HG03066 (cell line): ENCODE data around the gene PACRG.
"Not testable (repeated sequence)": the region's sequence is repeated elsewhere in the genome, so short reads cannot be mapped to it uniquely, and the experiment has no call there.

ENCODE experiments used
- ATAC-seq: cut with Tn5 transposase; IDR thresholded peaks from one replicate; pipeline ENCODE4 v1.9.1; 2021; ENCODE audit warnings: low read depth; ENCODE audit not compliant: unreplicated experiment

PACRG gene

DNA sequence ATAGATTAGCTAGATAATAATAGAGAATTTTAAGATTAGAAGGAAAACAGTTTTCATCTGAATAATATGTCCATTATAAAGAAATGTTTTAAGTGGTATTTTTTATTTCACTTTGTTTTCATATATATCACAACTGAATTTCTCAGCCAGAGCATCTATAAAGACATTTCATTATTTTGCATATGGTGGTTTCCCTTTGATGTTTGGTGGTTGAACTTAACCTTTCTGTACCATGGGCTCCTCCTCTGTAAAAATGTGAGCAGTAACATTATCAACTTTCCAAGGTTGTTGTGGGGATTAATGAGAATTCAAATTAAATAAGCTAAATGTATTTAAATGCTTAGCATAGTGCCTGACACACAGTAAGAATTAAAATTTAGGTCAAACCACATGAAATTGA, 567.0 kb downstream of the PACRG start:
- ATAC-seq, result no peak

- ATAC-seq, result no peak
These were observed 569.2 kb downstream of the PACRG start for GRCh38 chr6:163296835-163297519.

- no peak for ATAC-seq
These were observed 570.5 kb downstream of the PACRG start for GRCh38 chr6:163298079-163298830.

GRCh38 chr6:163300838-163301237, 573.1 kb downstream of the PACRG start:
- no peak for ATAC-seq

DNA sequence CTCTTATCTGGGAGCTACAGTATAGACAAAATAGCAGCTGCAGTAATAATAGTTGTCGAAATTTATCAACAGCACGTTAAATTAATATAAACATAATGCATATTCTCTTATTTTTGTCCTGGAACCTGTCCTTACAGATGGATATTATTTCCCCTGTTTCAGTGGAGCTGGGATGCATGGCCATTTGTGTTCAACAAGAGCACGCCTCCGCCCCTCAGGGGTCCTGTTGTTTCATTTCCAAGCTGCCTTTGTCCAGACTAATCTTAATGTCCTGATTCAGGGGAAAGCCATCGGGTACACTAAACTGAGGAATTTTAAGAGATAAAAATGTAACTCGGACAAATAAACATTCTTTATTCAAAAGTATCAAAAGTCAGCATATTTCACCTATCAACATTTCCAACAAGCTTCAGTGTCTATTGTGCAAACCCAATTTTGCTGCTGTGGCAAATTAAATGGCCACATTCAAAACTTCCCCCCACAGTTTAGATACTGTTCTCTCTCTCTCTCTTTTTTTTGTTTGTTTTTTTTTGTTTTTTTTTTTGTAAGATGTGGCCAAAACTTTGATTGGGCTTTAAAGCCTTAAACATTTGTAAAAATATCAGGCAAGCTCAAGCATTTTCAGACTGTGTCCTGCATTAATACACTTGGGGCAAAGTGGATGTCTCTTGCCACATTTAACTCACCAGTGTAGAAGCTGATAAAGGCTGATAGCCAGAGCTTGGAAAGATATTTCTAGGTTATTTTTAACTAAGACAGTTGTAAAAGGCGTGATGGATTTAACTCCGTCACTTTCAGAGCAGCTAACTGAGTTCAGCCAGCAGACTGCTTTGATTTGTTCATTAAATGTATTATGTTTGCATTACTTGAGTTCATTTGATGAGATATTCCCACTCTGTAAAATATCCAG, 574.2 kb downstream of the PACRG start:
- no peak for ATAC-seq

GRCh38 chr6:163302747-163303146, 575.0 kb downstream of the PACRG start:
- ATAC-seq, result no peak

DNA sequence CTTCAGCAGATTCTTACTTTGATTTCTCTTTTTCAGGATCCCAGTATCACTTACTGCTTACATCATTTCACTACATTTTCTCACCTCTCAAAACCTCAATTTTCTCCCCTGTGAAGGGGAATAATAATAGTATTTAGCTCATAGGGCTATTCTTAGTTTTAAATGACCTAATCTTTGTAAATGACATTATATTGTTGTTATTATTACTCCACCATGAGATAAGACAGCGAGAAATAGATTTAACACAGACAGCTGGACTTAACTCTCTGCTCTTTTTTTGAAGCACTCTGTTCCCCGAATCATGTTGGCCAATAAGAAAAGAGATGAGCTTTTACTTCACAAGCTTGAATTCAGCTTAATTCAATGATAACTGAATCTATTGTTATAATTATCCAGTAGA, 578.2 kb downstream of the PACRG start:
- no peak for ATAC-seq

DNA sequence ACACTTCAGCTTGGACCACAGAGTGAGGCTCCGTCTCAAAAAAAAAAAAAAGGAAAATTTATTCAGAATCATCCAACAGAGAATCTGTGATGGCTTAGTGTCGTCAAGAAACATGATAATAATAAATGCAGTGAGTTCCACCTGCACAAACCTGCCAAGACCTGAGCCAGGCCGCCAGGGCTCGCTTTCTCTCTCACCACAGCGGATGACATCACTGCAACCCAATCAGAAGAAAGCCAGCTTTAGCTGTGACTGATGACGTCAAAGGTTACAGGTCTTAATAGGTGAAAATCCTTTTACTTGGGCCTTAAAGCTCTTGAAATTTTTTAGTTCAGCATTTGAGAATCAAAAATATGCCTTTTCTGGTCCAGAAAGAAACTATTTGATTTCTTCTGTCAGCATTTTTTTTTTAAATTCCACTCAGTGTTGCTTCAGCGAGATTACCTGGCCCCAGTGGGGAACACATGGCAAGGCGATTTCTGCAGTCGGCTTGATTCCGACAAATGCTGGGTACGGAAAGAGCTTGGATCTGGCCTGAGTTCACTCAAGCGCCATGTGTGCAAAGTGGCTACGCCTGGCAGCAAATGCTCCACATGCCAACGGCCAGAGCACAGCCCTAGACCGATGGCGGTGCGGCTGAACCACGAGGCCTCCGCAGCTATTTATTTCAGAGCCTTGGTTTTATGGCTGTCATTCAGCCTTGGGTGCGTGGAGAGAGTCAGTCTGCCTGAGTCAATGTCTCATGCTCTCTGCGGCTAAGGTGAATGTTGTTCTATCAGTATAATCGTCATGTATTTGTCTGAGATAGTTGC, 581.1 kb downstream of the PACRG start:
- ATAC-seq, result no peak

GRCh38 chr6:163309491-163310026, 581.8 kb downstream of the PACRG start:
- ATAC-seq, result no peak

DNA sequence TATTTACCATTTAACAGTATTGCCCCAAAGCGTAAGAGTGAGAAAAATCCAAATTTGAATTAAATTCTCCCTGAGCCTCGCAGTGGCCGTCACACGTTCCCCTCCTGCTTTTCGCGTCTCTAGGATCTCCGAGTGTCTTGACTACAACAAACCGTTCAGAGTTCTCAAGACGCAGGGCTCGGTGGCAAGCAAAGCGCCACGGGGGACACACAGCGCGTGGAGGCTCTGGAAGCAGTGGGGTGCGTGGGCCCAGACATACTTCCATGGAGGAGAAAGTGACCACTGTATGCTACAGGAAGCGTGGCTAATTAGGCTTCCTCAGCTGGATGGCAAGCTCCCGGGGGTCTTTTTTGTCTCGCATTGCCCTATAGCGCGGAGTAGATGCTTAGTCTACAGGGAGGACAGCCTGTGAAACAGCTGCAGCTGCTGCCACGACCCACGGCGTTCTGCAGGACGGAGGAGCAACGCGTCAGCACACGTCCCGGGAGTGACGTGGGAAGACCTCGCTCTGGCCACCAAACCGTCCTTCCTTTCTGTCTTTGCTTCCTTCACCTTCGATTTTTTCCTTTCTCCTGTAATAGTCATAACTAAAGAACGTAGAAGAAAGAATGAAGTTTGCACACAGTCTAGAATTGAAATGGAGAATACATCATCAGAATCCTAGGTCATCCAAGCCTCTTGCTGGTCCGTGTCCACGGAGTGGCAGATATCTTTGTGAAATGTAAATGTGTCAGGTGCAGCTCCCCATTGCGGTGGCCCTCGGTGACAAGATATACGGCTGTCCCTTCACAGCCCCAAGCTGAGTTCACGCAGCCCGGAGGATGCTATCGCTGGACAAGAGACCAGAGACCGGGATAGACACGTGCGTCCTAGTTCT, 582.6 kb downstream of the PACRG start:
- no peak for ATAC-seq

GRCh38 chr6:163310973-163311383, 583.2 kb downstream of the PACRG start:
- ATAC-seq, result no peak

DNA sequence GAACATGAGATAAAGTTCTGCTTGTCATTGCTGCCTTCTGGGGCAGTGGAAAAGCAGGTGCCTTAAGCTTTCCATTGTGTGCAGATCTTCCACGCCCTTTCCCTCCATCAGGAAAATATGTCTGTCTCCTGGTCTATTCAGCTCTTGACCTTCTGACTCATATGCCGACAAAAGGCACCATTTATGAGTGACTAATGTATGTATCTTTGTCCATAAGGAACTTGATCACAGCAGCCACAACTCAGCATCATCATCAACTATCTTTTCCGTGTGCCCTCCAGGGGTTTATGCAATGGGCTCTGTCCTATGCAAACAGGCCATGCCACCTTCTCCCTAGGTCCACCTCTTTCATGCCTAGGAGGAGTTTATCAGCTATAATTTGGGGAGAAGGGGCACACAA, 584.1 kb downstream of the PACRG start:
- ATAC-seq, result no peak

DNA sequence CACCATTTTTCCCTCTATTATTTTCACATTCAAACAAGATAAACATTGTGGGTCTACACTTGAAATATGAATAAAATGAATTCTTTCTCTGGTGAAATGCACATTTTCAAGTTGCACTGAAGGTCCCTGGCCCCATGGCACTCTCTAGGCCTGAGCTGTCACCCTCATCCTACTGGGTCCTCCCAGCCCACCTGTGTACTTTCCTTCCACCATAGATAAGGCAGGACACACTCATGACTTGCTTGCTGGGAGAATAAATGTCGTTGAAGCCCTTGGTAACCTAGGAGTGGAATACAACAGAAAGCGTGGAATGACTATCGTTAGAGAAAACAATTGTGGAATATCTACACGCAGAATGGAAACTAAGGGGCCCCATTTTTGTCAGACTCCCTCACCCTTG, 585.8 kb downstream of the PACRG start:
- ATAC-seq, result no peak

DNA sequence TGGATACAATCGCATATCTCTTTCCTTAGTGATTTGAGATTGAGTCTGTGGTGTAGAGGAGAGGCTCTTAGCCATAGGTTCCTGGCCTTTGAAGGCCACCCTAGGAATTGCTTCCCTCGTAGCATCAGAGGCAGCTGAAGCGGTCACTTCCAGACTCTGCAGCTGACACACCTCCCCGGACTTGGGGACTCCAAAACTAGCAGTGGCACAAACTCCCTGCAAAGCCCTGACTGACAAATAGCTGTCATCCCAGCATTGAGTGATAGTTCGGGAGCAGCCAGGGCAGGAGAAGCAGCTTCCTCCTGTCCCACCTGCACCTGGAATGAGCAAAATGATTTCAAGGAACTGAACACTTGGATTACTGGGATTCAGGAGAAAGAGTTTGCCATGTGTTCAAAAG, 586.2 kb downstream of the PACRG start:
- no peak for ATAC-seq

- ATAC-seq, result no peak
These were observed 587.2 kb downstream of the PACRG start for GRCh38 chr6:163314791-163315470.

DNA sequence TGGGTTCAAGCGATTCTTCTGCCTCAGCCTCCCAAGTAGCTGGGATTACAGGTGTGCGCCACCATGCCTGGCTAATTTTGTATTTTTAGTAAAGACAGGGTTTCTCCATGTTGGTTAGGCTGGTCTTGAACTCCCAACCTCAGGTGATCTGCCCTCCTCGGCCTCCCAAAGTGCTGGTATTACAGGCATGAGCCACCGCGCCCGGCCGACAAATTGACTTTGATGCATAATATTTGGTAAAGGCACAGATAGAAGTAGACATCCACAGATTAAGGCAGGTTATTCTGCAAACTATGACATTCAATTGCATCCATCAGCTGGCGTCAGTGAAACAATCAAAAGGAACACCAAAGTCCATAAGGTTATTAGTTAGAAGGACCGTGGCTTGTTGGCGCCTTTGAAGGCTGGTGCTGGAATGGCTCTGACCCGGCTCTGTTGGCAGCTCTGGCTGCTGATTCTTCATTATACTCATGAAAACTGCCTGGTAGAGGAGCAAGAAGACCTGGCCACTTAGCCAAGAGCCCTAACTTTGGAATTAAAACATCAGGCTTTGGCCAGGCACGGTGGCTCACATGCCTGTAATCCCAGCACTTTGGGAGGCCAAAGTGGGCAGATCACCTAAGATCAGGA, 589.2 kb downstream of the PACRG start:
- not testable (repeated sequence) for ATAC-seq

DNA sequence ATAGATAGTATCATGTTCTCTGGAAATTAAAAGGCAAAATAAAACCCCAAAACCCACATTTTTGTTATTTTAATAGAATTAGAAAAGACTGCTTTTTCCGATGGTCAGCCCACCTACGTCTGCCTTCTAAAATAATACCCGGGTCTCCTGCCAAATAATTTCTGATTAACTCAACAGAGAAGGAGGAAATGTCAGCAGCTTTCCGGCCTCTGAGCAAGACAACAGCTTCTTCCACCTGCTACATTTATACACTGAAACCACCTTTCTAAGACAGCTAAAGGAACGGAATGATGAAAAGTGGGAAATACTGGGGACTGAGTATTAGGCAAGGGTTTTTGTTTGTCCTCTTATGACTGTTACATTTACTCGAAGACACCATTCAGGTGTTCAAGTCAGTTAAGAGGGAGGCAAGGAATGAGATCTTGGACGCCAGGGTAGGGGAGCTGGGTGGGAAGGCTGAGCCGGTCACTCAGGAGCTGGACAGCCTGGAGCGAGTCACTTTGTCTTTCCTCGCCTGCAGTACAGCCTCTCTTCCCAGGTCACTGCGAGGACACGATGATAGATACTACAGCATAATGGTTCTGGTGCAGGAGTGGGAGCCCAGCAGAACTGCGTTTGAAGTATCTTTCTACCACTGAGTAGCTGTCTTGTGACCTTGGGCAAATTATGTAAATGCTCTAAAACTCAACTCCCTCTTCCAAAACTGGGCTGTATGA, 590.5 kb downstream of the PACRG start:
- no peak for ATAC-seq
